ENCODE measurements around the gene SLC22A7. TPM values are rescaled to one million over a fixed set of nuclear protein-coding genes. Genes with fewer than 3 reads are reported as not detected.

The SLC22A7 gene
- total RNA-seq, 1 experiment from 2014 or later: not detected

- no peak within 1 kb of the TSS for H2BK5ac ChIP-seq (ENCODE audit: insufficient read length, low read length)
- H3K9ac ChIP-seq (ENCODE audit: extremely low read depth, insufficient read length, low read length): peak within 1 kb of the TSS; percentile 59
- H2AFZ ChIP-seq (ENCODE audit: low read length): peak within 1 kb of the TSS; percentile 98
- no peak within 1 kb of the TSS for H3K23ac ChIP-seq (ENCODE audit: insufficient read length, low read depth, low read length)
- Mint-ChIP-seq H3K9me3 (no peaks in the 10 kb centered on the region), H3K36me3 (ENCODE audit: insufficient read depth in 1 of 3, low read depth in 3 of 3) (peaks cover 0 to 18% (median 4%) of the 10 kb centered on the region in 3 experiments; a peak in 5 of 7 replicates), H3K4me1 (peaks cover 20 to 32% of the 10 kb centered on the region in 2 experiments), H3K4me3 (peak within 1 kb of the TSS; percentile 70 to 88), H3K27me3 (ENCODE audit: low read depth) (peaks cover 4% of the 10 kb centered on the region), H3K27ac (peak within 1 kb of the TSS in 2 of 3 experiments; percentile 65 to 95; a peak in 2 of 7 replicates)
- TF ChIP-seq, protein P1, sequence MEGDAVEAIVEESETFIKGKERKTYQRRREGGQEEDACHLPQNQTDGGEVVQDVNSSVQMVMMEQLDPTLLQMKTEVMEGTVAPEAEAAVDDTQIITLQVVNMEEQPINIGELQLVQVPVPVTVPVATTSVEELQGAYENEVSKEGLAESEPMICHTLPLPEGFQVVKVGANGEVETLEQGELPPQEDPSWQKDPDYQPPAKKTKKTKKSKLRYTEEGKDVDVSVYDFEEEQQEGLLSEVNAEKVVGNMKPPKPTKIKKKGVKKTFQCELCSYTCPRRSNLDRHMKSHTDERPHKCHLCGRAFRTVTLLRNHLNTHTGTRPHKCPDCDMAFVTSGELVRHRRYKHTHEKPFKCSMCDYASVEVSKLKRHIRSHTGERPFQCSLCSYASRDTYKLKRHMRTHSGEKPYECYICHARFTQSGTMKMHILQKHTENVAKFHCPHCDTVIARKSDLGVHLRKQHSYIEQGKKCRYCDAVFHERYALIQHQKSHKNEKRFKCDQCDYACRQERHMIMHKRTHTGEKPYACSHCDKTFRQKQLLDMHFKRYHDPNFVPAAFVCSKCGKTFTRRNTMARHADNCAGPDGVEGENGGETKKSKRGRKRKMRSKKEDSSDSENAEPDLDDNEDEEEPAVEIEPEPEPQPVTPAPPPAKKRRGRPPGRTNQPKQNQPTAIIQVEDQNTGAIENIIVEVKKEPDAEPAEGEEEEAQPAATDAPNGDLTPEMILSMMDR (conservative IDR thresholded peaks at IDR 0.05): peak; percentile 64
- H3K9me3 ChIP-seq (ENCODE audit: control insufficient read depth, low read depth, low read length): no peaks in the 10 kb centered on the region
- H4K20me1 ChIP-seq (ENCODE audit: control insufficient read depth, insufficient read depth, insufficient read length): no peaks in the 10 kb centered on the region
- no peaks in the 10 kb centered on the region; the same call in 1 of the 2 replicates for H3K4me1 ChIP-seq (ENCODE audit: insufficient read depth, low read length)
- no peaks in the 10 kb centered on the region; the same call in 1 of the 2 replicates for H3K79me2 ChIP-seq (ENCODE audit: insufficient read depth, low read length)
- H3K4me2 ChIP-seq (ENCODE audit: insufficient read depth, insufficient read length, low read length): peak within 1 kb of the TSS; percentile 68
- H3K27ac ChIP-seq (ENCODE audit: insufficient read length, low read depth, low read length): no peak within 1 kb of the TSS
- H4K91ac ChIP-seq (ENCODE audit: insufficient read length, low read depth, low read length): no peak within 1 kb of the TSS
- no peak within 1 kb of the TSS for H2BK120ac ChIP-seq (ENCODE audit: low read depth, low read length, poor library complexity, severe bottlenecking)
- H3T11ph ChIP-seq (ENCODE audit: low read length): no peak within 1 kb of the TSS
- H4K8ac ChIP-seq (replicated peaks; ENCODE audit: insufficient read length, low read depth, low read length): no peak within 1 kb of the TSS
- no peak within 1 kb of the TSS; the same call in 1 of the 2 replicates for H3K4ac ChIP-seq (ENCODE audit: low read depth, low read length)
- H3K79me1 ChIP-seq (ENCODE audit: insufficient read depth, low read depth, low read length, poor library complexity, severe bottlenecking): no peaks in the 10 kb centered on the region
- H2BK12ac ChIP-seq (ENCODE audit: insufficient read length, low read depth, low read length): no peak within 1 kb of the TSS
- H4K5ac ChIP-seq (ENCODE audit: insufficient read length, low read depth, low read length): no peak within 1 kb of the TSS
- H3K23me2 ChIP-seq (ENCODE audit: insufficient read length, low read depth, low read length, poor library complexity, severe bottlenecking): peaks cover 10% of the 10 kb centered on the region
- 0 out of 2 replicates have a peak within 1 kb of the TSS, but pooled peaks have one; percentile 44 for H2BK15ac ChIP-seq (ENCODE audit: low read depth, low read length)
- no peaks in the 10 kb centered on the region for H3K27me3 ChIP-seq (ENCODE audit: insufficient read depth, low read length)
- H2BK20ac ChIP-seq (ENCODE audit: low read depth, low read length, poor library complexity, severe bottlenecking): no peak within 1 kb of the TSS
- peak within 1 kb of the TSS; percentile 68 for H3K18ac ChIP-seq (ENCODE audit: insufficient read length, low read depth, low read length)
- peak within 1 kb of the TSS; percentile 88 for H3K14ac ChIP-seq (ENCODE audit: insufficient read depth, low read length)
- H3K56ac ChIP-seq (ENCODE audit: insufficient read length, low read depth, low read length): no peak within 1 kb of the TSS
- no peak within 1 kb of the TSS for H2AK5ac ChIP-seq (ENCODE audit: insufficient read length, low read length)
- peak; percentile 91 for DNase-seq
- no CpG with 5 or more reads among the region's 39 CpGs for WGBS (ENCODE audit: extremely low coverage, insufficient read length, low lambda C conversion rate)
Measured at GRCh38 chr6:43308101-43308989, 10.3 kb downstream of the SLC22A7 start, which contains the start of gene CRIP3. Gene CRIP3 (minus strand): TSS chr6:43308826. CDS start chr6:43308792, 34 bp downstream.

Data from H9 (cell line).